GM19395 (cell line): ENCODE results near the gene WBP11.
A peak's percentile ranks its signal among the peaks of the same experiment; 100 is the strongest.

Experiments used
- ATAC-seq: cut with Tn5 transposase; IDR thresholded peaks from one replicate; pipeline ENCODE4 v1.9.1; 2021; ENCODE audit warnings: mild to moderate bottlenecking, moderate library complexity; ENCODE audit not compliant: unreplicated experiment

Gene WBP11

DNA sequence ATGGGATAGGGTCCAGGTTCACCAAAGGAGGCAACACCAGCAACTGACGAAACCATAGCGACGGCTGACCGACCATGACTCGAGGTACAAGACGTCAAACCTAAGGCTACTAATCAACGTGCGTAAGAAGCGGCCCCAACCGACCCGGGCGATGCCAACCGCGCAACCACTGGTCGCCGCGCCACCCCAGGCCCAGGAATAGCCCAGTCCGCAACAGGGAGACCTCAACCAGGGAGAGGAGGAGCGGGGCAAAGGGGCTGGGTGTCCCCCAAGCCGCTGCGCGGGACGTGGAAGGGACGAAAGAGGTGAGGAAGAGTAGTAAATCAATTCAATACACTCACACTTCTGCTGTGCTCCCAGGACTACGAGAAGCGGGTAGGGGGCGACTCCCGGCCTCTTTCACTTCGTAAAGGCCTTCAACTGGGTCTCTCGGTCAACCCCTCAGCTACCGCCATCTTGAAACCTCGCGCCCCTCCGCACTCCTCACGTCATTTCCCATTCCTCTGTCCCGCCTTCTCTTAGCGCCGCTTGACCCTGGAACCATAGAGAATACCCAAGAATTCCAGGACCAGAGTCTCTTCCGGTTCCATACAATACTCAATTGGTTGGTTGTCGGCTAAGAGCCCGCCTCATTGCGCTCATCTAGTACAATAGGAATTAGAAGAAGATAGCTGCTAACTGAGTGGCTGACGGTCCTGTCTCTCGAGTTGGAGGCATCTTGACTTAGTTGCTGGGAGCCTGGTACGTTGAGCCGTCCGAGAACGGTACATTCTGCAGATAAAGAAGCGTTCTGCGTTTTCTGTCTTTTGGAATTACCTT lies at the start of gene WBP11, which contains the start of gene C12orf60:
Gene WBP11, minus strand, starts transcription at position 468 of the 819 bp plus-strand sequence. CDS start 2,095 bp downstream, outside the sequence.
Gene C12orf60, plus strand, starts transcription at position 660 of the 819 bp plus-strand sequence. CDS start 19,266 bp downstream, outside the sequence.
- ATAC-seq: peak; percentile 100

DNA sequence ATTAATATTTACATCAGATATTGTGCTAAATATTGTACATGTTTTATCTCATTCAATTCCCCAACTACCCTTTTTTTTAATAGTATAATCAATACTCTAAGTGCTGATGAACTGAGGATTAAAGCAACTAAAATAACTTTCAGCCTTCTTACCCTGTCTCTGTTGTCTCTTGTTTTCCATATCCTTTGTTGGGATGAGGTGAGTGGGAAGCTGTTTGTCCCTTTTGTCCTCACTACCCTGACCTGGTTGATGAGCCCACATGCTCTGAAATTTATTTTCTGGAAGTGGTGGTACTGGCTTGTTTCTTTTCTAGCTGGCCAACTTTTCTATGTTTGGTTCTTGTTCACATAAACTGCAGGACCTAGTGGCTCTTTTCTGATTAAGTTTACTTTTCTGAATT lies 49.6 kb upstream of the WBP11 start:
- ATAC-seq: no peak

DNA sequence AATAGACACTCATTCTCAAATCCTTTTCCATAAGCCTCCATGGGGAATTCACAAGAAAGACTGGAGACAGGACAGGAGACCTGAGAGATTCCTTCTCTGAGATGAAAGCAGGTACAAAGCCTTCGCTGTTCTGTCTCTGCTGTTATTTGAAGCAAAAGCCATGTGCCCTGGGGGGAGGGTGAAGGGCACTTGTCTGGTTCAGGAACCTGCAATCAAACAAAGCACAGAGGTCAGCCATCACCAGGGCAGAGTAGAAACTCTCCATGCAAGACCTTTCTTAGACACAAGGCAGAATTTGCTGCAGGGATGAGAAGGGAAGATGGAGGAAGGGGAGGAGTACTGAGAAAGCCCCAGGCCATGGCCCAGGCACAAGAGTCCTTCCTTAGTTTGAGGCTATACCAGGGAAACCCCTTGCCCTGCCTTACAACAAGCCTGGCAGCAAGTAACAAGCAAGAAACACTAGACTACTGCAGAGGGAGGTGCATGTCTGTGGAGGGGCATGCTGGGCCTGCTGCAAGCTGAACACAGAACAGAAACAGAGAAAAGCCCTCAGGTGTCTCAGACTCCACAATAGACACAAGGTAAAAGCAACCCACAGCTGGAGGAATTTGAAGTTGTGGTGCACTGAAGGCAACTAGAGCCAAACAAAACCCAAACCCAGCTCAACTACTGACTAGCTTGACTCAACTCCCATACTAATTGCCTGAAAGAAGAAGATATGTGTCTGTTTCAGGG lies 47.8 kb upstream of the WBP11 start:
- ATAC-seq: peak; percentile 89

DNA sequence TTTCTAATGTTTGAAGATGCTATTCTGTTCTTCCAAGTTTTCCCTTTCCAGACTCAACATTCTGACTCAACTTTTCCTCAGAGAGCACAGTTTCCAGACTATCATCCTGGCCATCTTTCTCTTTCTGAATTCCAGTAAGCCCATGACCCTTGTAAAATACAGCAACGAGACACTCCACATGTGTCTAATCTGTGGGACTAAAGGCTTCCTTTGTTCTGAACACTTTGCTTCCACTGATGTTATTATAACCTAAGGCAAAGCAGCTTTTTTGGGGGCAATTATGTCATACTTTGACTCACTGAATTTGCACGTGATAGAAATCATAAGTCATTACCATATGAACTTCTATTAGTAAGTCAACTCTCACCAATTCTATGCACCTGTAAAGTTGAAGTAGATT lies 46.4 kb upstream of the WBP11 start:
- no peak for ATAC-seq

DNA sequence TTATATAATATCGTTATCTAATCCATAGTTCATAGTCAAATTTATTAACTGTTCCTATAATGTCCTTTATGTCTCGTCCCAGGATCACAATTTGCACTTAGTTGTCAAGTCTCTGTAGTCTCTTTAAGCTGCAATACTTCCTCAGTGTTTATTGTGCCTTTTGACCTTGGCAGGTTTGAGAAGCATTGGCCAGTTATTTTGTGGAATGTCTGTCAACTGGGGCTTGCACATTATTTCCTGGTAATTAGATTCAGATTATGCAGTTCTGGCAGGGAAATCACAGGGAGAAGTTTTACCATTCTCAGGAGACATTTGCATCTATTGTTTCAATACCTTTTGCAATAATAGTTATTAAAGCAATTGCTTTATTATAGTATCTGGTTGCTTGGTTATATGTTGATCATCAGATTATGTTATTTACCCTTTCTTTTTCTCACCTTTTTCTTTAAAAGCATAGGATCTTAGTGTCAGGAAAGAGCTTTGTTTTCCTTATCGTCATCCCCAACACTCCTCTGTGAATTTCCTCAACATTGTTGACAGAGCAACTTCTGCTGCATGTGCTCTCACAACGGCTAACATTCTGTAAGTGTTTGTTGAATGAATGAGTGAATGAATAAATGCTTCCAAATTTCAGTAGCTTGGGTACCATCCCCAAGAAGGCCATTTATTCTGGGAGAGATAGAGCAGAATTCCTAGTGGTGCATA lies 43.8 kb upstream of the WBP11 start:
- no peak for ATAC-seq

DNA sequence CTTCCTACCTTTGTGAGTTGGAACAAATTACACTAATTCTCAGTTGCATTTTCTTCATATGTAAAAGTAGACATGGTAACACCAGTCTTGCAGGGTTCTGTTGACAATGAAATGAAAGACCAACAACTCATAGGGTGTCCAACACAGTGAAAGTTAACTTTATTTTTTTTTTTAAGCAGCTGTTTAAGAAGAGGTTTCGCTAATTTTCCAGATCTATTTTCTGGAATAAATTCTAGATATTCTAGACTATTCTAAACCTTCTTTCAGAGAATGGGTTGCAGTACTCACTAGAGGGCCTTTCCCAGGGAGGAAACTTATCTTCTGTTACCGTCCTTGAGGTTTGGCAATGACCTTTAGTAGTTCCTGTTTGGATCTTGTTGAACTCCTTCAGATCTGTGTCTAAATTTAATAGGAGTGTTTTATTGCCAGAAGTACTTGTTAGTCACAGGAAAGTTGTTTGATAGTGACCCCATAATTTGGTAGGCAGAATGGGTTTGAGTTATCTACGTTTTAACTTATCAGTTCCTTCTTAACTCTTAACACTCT lies 42.8 kb upstream of the WBP11 start:
- ATAC-seq: no peak

DNA sequence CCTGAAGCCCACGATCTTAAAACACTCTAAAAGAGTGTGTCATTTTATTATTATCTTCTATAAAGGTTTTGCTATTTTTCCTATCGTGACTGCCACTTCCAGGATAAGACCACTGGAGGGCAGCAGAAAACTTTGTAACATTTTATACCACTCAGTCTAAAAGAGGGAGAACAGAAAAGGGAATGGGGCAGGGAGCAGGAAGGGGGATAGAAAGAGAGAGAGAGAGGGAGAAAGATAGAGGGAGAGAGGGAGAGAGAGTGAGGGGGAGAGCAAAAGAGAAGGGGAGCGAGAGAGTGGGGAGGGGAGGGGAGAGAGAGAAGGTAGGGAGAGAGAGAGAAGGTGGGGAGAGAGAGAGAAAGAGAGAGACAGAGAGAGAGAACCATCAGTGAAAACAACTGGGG lies 42.1 kb upstream of the WBP11 start:
- no peak for ATAC-seq

DNA sequence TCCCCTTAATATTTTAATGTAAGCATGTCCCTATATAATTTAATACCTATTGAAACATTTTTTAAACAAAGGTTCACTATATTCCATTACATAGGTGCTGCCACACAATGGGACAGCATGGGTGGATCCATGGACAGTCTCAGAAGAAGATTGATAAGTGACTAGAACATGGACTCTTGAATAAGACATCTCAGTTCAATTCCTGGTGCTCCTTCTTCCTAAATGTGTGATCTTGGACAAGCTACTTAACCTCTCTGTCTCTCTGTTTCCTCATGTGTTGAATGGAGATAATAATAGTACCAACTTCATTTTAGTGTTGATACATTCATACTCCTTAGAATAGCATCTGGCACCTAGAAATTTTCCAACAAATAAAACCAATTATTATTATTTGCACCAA lies 41.1 kb upstream of the WBP11 start:
- ATAC-seq: no peak

DNA sequence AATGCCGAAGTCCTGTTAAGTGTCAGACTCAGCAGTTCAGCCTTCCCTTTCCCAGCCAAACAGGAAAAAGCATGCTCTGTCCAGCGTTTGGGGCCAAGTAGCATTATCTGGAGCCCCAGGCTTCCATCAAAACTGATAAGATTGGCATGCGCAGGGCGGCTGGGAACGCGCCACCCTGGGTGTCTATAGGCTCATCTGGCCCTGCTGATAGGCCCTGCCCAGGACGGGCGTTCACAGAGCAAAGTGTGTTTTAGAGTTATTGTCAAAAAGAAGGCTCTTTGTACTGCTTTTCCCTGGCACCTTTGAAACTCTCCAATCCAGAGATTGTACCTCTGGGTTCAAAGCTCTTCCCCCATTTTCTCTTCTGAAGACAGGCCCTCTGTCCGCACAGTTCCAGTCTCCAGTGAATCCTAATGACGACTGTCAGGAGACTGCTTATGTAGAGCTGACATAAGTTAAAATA lies 40.2 kb upstream of the WBP11 start, which contains the start of gene ART4:
Gene ART4, minus strand, starts transcription at position 102 of the 463 bp plus-strand sequence. CDS start 413 bp downstream, outside the sequence.
- no peak for ATAC-seq

DNA sequence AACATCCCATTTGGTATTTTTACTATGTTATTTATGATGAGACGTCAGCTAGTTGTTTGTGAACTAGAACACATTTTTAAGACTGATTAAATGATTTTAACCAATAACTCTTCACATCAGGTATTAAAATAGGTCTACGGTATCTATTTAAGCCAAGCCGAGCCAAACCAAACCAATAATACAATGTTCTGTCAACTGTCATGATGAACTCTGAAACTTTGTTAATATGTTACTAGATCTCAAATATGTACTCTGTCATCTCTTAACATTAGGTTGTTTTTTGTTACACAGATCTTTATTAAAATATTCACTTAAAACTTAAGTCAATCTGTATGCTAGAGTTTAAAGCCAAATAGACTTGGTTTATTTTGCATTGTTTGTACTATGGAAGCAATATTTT lies 39.0 kb upstream of the WBP11 start:
- no peak for ATAC-seq

DNA sequence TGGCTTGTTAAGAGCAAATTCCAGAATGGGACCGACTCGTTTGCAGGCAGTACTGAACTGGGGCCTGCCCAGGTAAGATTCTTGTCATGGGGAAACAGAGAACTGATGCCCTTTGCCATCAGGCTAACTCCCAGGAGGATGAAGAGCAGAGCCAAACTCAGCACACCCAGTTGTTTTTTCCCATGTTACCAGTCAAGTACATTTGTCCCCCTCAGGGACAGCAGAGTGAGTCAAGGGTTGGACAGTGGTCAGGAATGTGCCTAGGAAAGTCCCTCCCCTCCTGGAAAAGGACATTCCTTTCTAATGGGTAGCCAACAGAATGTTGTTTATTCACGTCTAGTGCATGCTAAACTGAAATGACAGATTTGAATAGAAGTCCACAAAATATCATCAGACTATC lies 38.5 kb upstream of the WBP11 start:
- no peak for ATAC-seq

DNA sequence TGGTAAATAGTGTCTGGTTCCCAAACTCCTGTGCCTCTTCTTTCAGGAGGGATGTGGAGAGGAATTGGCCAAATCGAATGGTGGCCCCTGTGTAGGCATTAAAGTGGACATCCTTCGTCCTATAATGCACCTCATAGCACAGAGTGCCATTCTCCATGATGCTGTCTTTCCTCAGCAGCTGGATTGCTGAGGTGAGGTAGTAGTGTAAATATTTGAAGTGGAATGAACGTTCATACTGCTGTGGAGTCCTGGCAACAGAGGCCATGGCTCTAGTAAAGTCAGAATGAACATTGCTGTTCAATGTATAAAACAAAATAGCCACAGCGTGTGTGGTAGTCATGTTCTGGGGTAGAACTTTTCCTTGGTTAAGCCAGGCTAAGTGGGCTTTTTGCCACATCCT lies 37.3 kb upstream of the WBP11 start:
- ATAC-seq: no peak

DNA sequence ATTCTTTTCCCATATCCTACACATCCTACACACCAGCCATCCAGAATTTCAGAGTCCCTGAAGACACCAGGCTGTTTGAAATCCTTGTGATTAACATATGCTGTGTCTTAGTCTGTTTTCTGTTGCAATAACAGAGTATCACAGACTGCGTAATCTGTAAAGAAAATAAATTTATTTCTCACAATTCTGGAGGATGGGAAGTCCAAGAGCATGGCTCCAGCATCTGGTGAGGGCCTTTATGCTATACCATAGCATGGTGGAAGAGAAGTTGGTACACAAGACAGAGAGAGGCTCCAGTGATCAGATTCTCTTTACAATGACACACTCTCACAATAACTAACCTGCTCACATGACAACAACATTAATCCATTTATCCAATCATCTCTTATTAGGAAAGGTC lies 36.0 kb upstream of the WBP11 start:
- ATAC-seq: no peak

DNA sequence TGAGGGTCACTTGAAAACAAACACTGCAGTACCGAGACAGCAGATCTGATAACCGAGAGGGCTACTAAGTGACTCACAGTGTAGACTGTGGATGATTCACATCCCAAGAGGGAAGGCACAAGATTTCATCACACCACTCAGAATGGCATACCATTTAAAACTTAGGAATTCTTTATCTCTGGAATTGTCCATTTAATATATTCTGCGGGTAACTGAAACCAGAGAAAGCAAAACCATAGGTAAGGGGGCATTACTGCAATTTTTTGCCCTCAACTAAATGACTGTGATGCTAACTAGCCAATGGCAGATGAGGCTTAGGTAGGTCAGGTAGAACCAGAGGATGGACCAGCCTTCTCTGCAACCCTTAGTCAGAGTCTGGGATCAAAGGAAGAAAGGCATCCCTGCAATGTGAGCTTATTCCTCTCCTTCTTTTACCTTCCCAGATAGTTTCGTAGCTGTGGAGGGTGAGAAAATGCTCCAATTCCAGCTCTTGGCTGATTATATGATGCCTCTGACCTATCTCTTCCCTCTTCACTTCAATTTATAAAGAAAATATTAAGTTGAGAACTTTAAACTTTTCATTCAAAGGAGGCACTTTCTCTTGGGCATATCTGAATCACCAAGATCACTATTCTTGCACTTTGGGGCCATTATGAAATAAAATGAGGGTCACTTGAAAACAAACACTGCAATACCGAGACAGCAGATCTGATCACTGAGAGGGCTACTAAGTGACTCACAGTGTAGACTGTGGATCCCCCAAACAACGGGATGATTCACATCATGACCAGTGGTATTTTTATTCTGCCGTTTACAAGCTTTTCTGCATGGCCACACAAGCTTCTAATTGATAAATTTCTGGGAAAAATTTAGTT lies 33.3 kb upstream of the WBP11 start:
- ATAC-seq: no peak

DNA sequence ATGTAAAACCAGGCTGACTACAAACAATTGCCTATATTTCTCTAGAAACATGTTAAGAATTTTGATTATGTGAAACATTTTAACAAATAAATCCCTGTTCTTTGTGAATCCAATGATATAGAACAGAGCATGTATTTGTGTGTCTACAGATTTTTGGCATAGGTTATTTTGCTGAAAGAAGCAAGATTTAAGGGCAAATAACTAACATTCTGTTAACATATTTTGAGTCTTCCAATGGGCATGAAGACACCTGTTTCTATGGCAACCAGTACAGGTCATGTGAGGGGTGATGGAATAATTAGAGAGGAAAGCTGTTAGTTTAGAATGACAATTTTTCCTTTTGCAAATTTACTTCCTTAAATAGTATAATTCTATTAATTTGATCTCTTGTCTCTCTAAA lies 31.2 kb upstream of the WBP11 start:
- no peak for ATAC-seq

DNA sequence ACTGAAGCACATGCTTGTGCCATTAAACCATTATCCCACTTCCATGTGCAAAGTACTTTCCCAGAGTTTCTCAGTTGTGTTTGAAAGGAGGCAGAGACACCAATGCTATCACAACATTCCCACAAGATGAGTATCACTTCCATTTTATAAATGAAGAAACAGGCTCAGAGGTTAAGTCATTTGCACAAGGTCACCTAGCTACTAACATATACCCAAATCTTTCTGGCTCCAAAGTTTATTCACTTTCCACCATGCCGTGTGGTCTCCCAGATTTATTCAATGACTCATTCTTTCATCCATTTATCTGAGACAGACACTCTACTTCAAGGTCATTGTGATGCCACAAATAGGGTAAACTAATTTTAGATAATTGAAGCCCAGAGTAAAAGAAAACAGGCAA lies 30.7 kb upstream of the WBP11 start:
- ATAC-seq: no peak

DNA sequence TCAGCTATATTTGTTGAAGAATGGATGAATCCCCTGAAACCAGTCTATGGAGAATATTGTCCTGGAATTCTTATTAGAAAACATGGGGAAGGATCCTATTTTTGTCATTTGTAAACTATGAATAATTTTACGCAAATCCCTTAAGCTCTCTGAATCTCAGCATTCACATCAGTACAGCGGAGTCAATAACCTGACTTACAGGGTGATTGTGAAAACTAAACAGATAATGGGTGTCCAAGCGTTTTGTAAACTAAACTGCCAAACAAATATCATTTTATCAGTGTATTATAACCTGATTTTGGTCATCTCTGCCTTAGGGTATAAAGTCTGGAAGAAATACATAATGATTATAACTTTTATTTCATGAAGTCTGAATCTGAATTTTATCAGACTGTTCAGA lies 30.1 kb upstream of the WBP11 start:
- ATAC-seq: no peak

DNA sequence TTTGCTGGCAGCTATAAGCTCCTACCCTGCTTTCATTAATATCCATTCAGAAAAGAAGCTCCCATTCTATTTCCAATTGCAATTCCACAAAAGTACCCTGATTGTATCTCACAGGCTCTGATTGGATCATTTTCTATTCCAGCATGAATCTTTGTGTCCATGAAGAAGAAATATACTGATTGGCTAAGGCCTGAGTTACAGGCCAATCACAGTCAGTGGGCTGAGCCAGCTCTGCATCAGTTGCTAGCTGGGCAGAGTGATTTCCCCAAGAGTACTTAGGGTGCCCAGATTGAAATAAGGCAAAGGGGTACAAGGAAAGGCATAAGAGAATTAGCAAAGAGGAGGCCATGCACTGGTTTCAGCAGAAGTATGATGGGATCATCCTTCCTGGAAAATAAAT lies 25.6 kb upstream of the WBP11 start:
- ATAC-seq: peak; percentile 58

DNA sequence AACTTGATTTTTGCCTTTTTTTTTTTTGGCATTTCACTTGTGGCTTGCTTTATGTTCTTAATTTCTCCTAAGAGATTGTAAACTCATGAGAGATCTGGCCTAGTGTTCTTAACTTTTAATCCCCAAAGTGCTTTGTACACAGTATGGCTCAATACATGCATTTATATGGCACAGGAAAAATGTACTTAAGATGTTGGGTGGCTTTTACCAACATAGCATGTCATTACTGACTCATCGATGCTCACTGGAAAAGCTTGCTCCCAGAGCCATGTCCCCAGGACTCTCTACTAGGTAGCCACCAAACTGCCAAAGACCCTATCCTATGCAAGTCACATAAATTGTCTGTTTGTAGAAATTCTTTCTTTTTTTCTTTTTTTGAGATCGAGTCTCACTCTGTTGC lies 23.8 kb upstream of the WBP11 start:
- no peak for ATAC-seq

DNA sequence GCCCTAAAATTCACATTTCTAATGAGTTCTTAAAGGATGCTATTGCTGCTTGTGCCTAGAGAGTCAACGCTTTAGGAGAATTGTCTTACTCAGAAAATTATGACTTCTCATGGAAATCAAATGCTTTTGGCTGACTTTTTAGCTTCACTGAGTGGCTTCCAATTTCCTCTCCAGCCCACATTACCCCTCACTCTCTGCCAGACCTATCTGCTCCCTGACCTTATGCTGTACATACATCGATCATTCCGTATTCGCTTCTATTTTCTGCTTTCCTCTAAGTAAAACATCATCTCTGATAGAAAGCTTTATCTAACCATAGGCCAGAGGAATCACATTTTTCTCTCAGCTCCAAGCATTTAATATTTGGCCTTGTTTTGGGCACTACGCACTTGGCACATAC lies 23.2 kb upstream of the WBP11 start:
- no peak for ATAC-seq
